GM19193 (cell line): ENCODE measurements around the gene OR8A1.

ENCODE experiments used
- POLR2A ChIP-seq: IDR thresholded peaks from 4 replicates; pipeline ENCODE4 v1.6.1; 2011; ENCODE audit not compliant: insufficient read depth, insufficient read length; ENCODE audit errors: extremely low read depth

The OR8A1 gene

GRCh38 chr11:124569697-124570096 is at the start of gene OR8A1:
Gene OR8A1 (plus strand): TSS chr11:124569997. CDS start chr11:124570120, 123 bp downstream.
- TF ChIP-seq POLR2A: no peak

GRCh38 chr11:124520550-124520854 is 49.3 kb upstream of the OR8A1 start:
- no peak for TF ChIP-seq POLR2A

- no peak for TF ChIP-seq POLR2A
Measured at GRCh38 chr11:124533626-124534025, 36.2 kb upstream of the OR8A1 start.

GRCh38 chr11:124534051-124534450 is 35.7 kb upstream of the OR8A1 start:
- no peak for TF ChIP-seq POLR2A

- TF ChIP-seq POLR2A: no peak
Measured at GRCh38 chr11:124535552-124536232, 34.1 kb upstream of the OR8A1 start.

- TF ChIP-seq POLR2A: no peak
Measured at GRCh38 chr11:124536520-124536919, 33.3 kb upstream of the OR8A1 start.

- no peak for TF ChIP-seq POLR2A
Measured at GRCh38 chr11:124538019-124538418, 31.8 kb upstream of the OR8A1 start.

- TF ChIP-seq POLR2A: no peak
Measured at GRCh38 chr11:124541204-124541603, 28.6 kb upstream of the OR8A1 start.

- no peak for TF ChIP-seq POLR2A
Measured at GRCh38 chr11:124543145-124543544, 26.7 kb upstream of the OR8A1 start.

- no peak for TF ChIP-seq POLR2A
Measured at GRCh38 chr11:124543554-124543953, 26.2 kb upstream of the OR8A1 start, which contains the start of gene OR8B12. Gene OR8B12 (minus strand): TSS chr11:124543654. CDS start chr11:124543654, 0 bp downstream.

GRCh38 chr11:124551189-124551588 is 18.6 kb upstream of the OR8A1 start:
- no peak for TF ChIP-seq POLR2A

- no peak for TF ChIP-seq POLR2A
Measured at GRCh38 chr11:124551987-124552386, 17.8 kb upstream of the OR8A1 start.

- TF ChIP-seq POLR2A: no peak
Measured at GRCh38 chr11:124556828-124557227, 13.0 kb upstream of the OR8A1 start.

GRCh38 chr11:124570160-124570559 is 363 bp downstream of the OR8A1 start:
- TF ChIP-seq POLR2A: no peak

- TF ChIP-seq POLR2A: no peak
Measured at GRCh38 chr11:124577716-124578427, 8.1 kb downstream of the OR8A1 start.

GRCh38 chr11:124578761-124579160 is 9.0 kb downstream of the OR8A1 start:
- TF ChIP-seq POLR2A: no peak
